ENCODE results near the gene IL12A. TPM values are rescaled to one million over a fixed set of nuclear protein-coding genes. Genes with fewer than 3 reads are reported as not detected.

The IL12A gene
- polyA plus RNA-seq, 1 donor (not counting 4 experiments of a cell fraction or from before 2014, with no cell fraction given): 0.54 TPM

DNA sequence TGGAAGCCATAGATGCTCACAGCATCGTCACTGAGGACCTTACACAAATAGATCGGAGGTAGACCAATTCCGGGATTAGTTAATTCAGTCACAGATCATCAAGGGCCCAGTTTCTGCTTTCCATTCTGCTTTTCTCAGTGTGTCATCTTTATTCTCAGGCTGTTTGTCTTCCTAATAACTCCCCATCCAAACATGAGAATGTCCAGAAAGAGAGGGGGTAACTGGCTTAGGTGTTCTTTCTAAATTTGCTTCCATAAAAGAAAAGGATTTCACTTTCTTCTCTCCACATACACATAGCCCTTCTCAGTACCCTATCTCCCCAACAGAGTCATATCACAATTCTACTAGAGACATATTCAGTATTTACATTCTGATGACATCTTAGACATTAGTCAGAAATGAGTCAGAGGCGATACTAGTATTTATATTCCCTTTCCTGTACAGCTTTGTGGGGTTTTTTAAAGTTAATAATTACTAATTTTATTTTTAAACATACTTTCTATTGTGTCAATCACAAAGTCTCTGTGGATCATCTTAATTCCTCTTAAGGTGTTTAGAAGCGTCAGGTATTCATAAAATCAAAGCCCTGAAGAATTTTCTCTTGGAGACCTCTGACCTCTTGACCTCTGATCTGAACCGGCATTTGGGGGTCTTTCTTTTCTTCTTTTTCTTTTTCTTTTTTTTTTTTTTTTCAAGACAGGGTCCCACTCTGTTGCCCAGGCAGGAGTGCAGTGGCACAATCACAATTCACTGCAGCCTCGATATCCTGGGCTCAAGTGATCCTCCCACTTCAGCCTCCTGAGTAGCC, 24.3 kb upstream of the IL12A start:
- dilution Hi-C loops (cut with MboI; ENCODE audit: extremely low pct_ligation_motif_present, low sequenced_read_pairs): no loop called here
- DNase-seq (ENCODE audit: low read depth, low spot score): no peak

DNA sequence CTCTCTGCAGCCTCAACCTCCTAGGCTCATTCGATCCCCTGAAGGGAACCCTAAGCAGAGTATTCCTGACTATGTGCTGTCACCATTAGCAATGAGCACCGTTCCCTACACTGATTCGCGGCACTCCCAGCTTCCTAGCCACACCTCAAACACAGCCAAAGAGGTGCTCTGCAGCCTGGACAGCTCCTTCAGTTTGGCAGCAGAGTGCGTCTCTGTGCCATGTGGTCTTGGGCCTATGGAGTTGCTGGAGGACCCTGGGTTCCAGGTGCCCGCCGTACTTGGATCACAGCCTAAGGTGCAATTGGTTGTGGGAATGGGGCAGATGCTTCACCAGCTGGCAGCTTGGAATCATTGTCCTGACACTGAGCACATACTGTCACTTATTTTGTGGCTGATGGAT, 17.3 kb upstream of the IL12A start:
- Histone ChIP-seq H3K4me1 (ENCODE audit: control insufficient read depth, extremely low read depth, insufficient read depth, low read length) (no peaks in the 10 kb centered on the region), H3K4me2 (ENCODE audit: control insufficient read depth, extremely low read depth, insufficient read depth, low read depth, low read length) (no peak overlapping the region), H4K20me1 (ENCODE audit: control insufficient read depth, extremely low read depth, insufficient read depth, low read length) (no peaks in the 10 kb centered on the region), H2AFZ (ENCODE audit: control insufficient read depth, low read length) (no peak overlapping the region), H3K27ac (ENCODE audit: control insufficient read depth, insufficient read depth, low read length) (no peak overlapping the region), H3K27me3 (ENCODE audit: control insufficient read depth, extremely low read depth, insufficient read depth, low read length) (no peaks in the 10 kb centered on the region), H3K9me3 (ENCODE audit: control insufficient read depth, low read depth, low read length) (no peaks in the 10 kb centered on the region), H3K36me3 (ENCODE audit: control insufficient read depth in 2 of 2, extremely low read depth in 1 of 2, insufficient read depth in 2 of 2, low read length in 2 of 2) (no peaks in the 10 kb centered on the region), H3K9ac (ENCODE audit: control insufficient read depth, extremely low read depth, insufficient read depth, low read length) (no peak overlapping the region), H3K79me2 (ENCODE audit: control insufficient read depth, insufficient read depth, low read length) (no peaks in the 10 kb centered on the region), H3K9me1 (ENCODE audit: control insufficient read depth, extremely low read depth, insufficient read depth, low read length) (no peaks in the 10 kb centered on the region), H3K4me3 (ENCODE audit: control insufficient read depth in 2 of 3, extremely low read depth in 1 of 3, insufficient read depth in 2 of 3, low read depth in 1 of 3, low read length in 3 of 3) (no peak overlapping the region)
- no peak for DNase-seq (ENCODE audit: low read depth, low spot score)
- no peak for FAIRE-seq
- dilution Hi-C loops (cut with MboI; ENCODE audit: extremely low pct_ligation_motif_present, low sequenced_read_pairs): no loop called here
- TF ChIP-seq EZH2 (IDR thresholded peaks at IDR 0.05; ENCODE audit: low read length) (no peak), CTCF (optimal IDR thresholded peaks at IDR 0.05 in 1 of 3, IDR thresholded peaks at IDR 0.05 in 1 of 3, conservative IDR thresholded peaks at IDR 0.05 in 1 of 3; ENCODE audit: extremely low read depth in 1 of 3, insufficient read depth in 2 of 3, low read length in 3 of 3) (no peak)

More for the DNA sequence above, 24.3 kb upstream of the IL12A start:
- H4K20me1 ChIP-seq (ENCODE audit: control insufficient read depth, extremely low read depth, insufficient read depth, low read length): no peaks in the 10 kb centered on the region
- H3K79me2 ChIP-seq (ENCODE audit: control insufficient read depth, insufficient read depth, low read length): no peaks in the 10 kb centered on the region
- no peaks in the 10 kb centered on the region for H3K36me3 ChIP-seq (ENCODE audit: control insufficient read depth in 2 of 2, extremely low read depth in 1 of 2, insufficient read depth in 2 of 2, low read length in 2 of 2)
- no peak for FAIRE-seq
- no peak overlapping the region for H2AFZ ChIP-seq (ENCODE audit: control insufficient read depth, low read length)
- H3K9me3 ChIP-seq (ENCODE audit: control insufficient read depth, low read depth, low read length): no peaks in the 10 kb centered on the region
- peak overlapping the region; percentile 5 for H3K27ac ChIP-seq (ENCODE audit: control insufficient read depth, insufficient read depth, low read length)
- no peak overlapping the region for H3K4me2 ChIP-seq (ENCODE audit: control insufficient read depth, extremely low read depth, insufficient read depth, low read depth, low read length)
- H3K4me1 ChIP-seq (ENCODE audit: control insufficient read depth, extremely low read depth, insufficient read depth, low read length): peaks cover 5% of the 10 kb centered on the region
- no peak overlapping the region for H3K4me3 ChIP-seq (ENCODE audit: control insufficient read depth in 2 of 3, extremely low read depth in 1 of 3, insufficient read depth in 2 of 3, low read depth in 1 of 3, low read length in 3 of 3)
- TF ChIP-seq CTCF (optimal IDR thresholded peaks at IDR 0.05 in 1 of 3, IDR thresholded peaks at IDR 0.05 in 1 of 3, conservative IDR thresholded peaks at IDR 0.05 in 1 of 3; ENCODE audit: extremely low read depth in 1 of 3, insufficient read depth in 2 of 3, low read length in 3 of 3): no peak
- TF ChIP-seq EZH2 (IDR thresholded peaks at IDR 0.05; ENCODE audit: low read length): no peak
- H3K9ac ChIP-seq (ENCODE audit: control insufficient read depth, extremely low read depth, insufficient read depth, low read length): no peak overlapping the region
- H3K27me3 ChIP-seq (ENCODE audit: control insufficient read depth, extremely low read depth, insufficient read depth, low read length): no peaks in the 10 kb centered on the region
- no peaks in the 10 kb centered on the region for H3K9me1 ChIP-seq (ENCODE audit: control insufficient read depth, extremely low read depth, insufficient read depth, low read length)
